NCI-H446 (cell line): ENCODE measurements around the gene TUBA8.
"Not testable (repeated sequence)": the region's sequence is repeated elsewhere in the genome, so short reads cannot be mapped to it uniquely, and the experiment has no call there.

Source experiments
- DNase-seq, 2 experiments: peaks; one replicate each; lab custom pipeline; 2025; lab: John Stamatoyannopoulos, UW

TUBA8 gene

GRCh38 chr22:18110194-18110953 is at the start of gene TUBA8:
TUBA8 (plus strand) TSS chr22:18110809; CDS start chr22:18110866, 57 bp downstream.
- no peak for DNase-seq

GRCh38 chr22:18062421-18062820 is 48.2 kb upstream of the TUBA8 start:
- no peak for DNase-seq

GRCh38 chr22:18063306-18063705 is 47.3 kb upstream of the TUBA8 start:
- no peak for DNase-seq

- DNase-seq: not testable (repeated sequence)
Measured at GRCh38 chr22:18063715-18064114, 46.9 kb upstream of the TUBA8 start.

- no peak for DNase-seq
Measured at GRCh38 chr22:18064636-18065035, 46.0 kb upstream of the TUBA8 start.

- DNase-seq: no peak
Measured at GRCh38 chr22:18065256-18065655, 45.4 kb upstream of the TUBA8 start.

GRCh38 chr22:18066181-18066859 is 44.3 kb upstream of the TUBA8 start:
- DNase-seq: no peak

- no peak for DNase-seq
Measured at GRCh38 chr22:18067121-18067520, 43.5 kb upstream of the TUBA8 start.

- no peak for DNase-seq
Measured at GRCh38 chr22:18067548-18068341, 42.9 kb upstream of the TUBA8 start.

GRCh38 chr22:18068381-18068988 is 42.1 kb upstream of the TUBA8 start:
- DNase-seq: no peak

- no peak for DNase-seq
Measured at GRCh38 chr22:18069041-18069440, 41.6 kb upstream of the TUBA8 start.

- no peak for DNase-seq
Measured at GRCh38 chr22:18070041-18070440, 40.6 kb upstream of the TUBA8 start.

- DNase-seq: no peak
Measured at GRCh38 chr22:18070556-18071306, 39.9 kb upstream of the TUBA8 start.

GRCh38 chr22:18071307-18071967 is 39.2 kb upstream of the TUBA8 start:
- not testable (repeated sequence) for DNase-seq

- no peak for DNase-seq
Measured at GRCh38 chr22:18071968-18072310, 38.7 kb upstream of the TUBA8 start.

- DNase-seq: no peak
Measured at GRCh38 chr22:18073467-18073866, 37.1 kb upstream of the TUBA8 start.

- DNase-seq: not testable (repeated sequence)
Measured at GRCh38 chr22:18073927-18074326, 36.7 kb upstream of the TUBA8 start.

GRCh38 chr22:18075101-18075719 is 35.4 kb upstream of the TUBA8 start:
- DNase-seq: no peak

GRCh38 chr22:18075720-18076497 is 34.7 kb upstream of the TUBA8 start:
- DNase-seq: peak; percentile 90 to 93
